ENCODE data around the gene SASH1.

The SASH1 gene

DNA sequence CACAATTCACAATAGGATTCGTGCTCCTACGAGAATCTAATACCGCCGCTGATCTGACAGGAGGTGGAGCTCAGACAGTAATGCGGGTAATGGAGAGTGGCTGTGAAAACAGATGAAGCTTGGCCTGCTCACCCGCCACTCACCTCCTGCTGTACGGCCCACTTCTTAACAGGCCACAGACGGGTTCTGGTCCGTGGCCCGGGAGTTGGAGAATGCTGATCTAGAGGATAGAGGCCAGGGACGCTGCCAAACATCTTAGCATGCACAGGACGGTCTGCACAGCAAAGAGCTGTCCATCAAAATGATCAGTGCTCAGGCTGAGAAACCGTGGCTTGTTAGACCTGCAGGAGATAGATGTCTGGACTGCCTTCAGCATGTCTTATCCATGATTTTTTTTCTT lies 186.4 kb downstream of the SASH1 start:
- no peak for DNase-seq

DNA sequence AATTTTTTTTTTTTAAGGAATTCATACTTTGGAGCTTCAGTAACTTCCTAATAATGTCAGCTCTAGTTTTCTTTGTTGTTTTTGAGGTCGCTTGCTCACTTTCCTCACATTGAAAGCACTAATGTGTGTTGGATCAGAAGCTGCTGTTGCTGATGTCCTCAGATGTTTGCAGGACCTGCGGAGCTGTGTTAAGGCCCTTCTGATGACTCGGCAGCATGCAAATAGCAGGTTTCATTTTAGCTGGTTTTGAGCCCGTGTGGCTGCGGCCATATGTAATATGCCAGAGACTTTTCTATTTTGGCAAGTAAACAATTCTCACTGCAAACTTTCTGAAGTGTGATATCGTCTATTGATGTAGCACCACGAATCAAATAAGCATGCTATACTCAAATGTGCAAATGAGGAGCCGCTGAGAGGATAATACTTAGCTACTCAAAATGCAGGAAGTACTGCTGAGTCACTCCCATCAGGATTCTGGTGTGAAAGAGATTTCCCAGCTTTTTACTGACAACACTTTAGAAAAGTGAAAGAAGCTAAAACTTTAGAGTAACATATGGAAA lies 187.8 kb downstream of the SASH1 start:
- no peak for DNase-seq

GRCh38 chr6:148530976-148531375 lies 188.3 kb downstream of the SASH1 start:
- no peak for DNase-seq

GRCh38 chr6:148532698-148533097 lies 190.1 kb downstream of the SASH1 start:
- DNase-seq = no peak

DNA sequence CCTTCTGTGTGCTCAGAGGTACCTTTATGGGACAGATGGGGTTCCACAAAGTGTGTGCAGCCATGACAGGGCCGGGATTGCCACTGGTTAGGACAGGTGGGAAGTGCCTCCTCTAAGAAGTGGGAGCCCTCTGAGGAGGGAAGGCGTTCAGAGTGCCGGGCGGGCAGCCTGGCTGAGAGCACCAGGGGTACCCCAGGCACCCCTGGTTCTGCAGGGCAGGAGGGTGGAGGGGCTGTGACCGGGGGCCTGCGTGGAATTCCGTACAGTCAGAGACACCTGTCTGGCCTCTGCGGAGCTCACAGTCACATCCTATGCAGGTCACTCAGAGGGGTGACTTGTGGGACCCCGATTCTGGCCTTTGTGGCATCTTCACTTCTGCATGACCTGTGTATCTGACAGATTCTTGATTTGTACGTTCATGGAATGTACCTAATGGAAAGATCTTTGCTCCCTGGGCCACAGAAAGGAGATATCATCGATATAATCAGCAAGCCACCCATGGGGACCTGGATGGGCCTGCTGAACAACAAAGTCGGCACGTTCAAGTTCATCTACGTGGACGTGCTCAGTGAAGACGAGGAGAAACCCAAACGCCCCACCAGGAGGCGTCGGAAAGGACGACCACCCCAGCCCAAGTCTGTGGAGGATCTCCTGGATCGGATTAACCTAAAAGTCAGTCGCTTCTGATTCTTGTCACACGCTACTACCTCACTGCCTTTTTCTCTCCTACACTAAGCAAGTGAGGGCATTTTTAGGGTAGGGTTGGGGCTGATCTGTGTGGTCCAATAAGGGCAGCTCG lies 190.9 kb downstream of the SASH1 start:
- DNase-seq = no peak

DNA sequence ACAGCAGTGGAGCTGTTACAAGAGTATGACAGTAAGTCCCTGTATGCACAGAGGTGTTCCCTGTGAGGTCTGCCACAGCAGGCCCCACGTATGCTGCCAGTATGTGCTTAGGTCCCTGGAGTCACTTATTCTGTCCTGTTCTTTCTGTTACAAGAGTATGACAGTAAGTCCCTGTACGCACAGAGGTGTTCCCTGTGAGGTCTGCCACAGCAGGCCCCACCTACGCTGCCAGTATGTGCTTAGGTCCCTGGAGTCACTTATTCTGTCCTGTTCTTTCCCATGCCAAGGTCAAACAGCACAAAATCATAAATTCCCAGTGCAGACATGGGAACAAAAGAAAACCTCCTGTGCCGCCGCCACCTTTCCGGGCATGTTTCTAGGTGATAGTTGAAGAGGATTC lies 192.2 kb downstream of the SASH1 start:
- DNase-seq = no peak

DNA sequence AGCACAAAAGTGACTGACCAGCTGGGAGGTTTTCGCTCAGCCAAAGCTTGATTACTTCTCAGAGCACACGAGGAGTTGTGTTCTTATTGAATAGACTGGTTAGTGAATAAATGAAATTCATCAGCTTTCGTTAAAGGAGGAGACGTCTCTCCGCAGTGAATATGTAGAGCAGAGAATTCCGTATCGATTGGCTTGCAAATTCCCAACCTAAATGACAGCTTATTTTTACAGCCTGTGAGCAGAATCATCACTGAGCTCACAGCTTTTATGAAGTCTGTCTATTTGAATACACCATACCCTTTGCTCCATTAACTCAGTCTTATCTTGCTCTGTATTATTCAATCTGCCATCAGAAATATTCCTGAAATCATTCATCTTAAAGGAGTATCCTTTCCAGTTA lies 192.7 kb downstream of the SASH1 start:
- no peak for DNase-seq

DNA sequence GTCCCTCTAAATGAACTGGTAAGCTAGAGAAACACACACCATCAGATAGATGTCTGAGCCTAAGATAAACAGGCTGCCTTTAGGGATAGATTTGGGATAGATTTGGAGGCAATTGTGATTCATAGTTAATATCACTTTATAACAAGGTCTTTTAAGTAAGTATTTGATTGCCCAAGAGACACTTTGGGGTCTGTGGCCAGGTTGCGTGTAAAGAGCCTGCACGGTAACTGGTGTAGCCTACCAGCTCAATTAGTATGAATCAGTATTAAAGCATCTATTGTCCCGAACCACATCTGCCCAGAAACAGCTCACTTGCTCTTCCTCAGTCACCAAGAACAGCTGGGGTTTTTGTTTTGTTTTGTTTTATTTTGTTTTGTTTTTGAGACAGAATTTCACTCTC lies 193.3 kb downstream of the SASH1 start:
- no peak for DNase-seq

- DNase-seq = no peak
Measured at GRCh38 chr6:148538261-148539190, 195.9 kb downstream of the SASH1 start.

DNA sequence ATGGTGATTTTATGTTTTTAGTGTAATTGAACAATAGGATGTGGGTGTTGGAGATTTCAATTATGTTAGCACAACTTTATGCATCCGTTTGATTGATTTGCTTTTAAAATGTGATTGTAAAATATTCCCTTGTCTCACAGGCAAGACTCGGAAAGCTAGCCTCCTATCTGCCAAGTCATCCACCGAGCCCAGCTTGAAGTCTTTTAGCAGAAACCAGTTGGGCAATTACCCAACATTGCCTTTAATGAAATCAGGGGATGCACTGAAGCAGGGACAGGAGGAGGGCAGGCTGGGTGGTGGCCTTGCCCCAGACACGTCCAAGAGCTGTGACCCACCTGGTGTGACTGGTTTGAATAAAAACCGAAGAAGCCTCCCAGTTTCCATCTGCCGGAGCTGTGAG lies 200.9 kb downstream of the SASH1 start:
- DNase-seq = no peak

DNA sequence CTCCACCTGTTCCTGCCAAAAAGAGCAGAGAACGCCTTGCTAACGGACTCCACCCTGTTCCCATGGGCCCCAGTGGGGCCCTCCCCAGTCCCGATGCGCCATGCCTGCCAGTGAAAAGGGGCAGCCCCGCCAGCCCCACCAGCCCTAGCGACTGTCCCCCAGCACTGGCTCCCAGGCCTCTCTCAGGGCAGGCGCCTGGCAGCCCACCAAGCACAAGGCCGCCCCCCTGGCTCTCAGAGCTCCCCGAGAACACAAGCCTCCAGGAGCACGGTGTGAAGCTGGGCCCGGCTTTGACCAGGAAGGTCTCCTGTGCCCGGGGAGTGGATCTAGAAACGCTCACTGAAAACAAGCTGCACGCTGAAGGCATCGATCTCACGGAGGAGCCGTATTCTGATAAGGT lies 201.8 kb downstream of the SASH1 start:
- no peak for DNase-seq

GRCh38 chr6:148545901-148546300 lies 203.3 kb downstream of the SASH1 start:
- DNase-seq = no peak

DNA sequence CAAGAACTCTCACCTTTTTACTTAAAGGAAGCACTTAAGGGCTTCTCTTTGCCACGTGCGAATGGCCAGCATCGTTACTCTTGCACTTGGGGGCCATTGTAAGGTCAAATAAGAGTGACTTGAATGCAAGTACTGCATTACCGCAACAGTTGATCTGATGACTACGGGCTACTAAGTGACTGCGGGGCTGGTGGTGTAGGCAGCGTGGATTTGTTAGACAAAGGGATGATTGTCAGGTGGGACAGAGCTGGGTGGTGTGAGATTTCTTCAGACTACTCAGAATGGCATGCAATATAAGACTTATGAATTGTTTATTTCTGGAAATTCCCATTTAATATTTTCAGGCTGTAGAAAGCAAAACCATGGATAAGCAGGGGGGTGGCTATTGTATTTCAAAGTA lies 204.5 kb downstream of the SASH1 start:
- no peak for DNase-seq

GRCh38 chr6:148548065-148548748 lies 205.6 kb downstream of the SASH1 start:
- DNase-seq = no peak

GRCh38 chr6:148548749-148549140 lies 206.1 kb downstream of the SASH1 start:
- DNase-seq = no peak

DNA sequence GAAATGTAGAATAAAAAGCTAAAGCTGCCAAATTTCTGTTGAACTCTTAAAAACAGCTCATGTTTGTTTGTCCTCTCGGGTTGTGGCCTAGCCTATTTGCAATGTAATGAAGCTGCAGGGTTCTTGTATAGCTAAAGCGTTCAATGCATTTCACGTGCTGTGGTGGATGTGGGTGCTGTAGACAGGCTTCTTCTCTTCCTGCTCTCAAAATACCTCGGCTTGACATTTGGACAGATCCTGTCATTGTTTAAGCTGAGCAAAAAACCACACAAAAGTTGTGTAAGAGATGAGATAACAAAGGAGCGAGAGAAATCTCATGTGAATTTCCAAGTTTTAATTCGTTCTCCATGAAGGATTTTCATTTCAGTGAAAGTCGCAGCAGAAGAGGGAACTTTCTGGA lies 207.9 kb downstream of the SASH1 start:
- DNase-seq = no peak

DNA sequence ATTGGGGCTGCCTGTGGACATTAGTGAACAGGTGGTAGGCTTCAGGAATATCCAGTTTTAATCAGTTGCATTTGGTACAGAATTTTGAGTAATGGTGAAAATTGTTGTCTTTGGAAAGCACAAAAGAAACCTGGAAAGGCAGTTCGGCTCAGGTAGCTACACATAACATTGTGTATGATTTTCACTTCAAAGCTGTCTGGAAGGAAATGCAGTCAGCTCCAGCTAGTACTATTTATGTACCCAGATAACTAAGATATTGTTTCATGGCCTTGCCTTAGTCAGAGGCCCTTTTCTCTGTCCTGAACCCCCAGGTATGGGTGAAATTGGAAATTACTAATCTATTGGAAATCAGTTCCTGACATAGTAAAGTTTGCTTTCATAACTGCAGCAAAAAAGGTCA lies 208.6 kb downstream of the SASH1 start:
- no peak for DNase-seq

DNA sequence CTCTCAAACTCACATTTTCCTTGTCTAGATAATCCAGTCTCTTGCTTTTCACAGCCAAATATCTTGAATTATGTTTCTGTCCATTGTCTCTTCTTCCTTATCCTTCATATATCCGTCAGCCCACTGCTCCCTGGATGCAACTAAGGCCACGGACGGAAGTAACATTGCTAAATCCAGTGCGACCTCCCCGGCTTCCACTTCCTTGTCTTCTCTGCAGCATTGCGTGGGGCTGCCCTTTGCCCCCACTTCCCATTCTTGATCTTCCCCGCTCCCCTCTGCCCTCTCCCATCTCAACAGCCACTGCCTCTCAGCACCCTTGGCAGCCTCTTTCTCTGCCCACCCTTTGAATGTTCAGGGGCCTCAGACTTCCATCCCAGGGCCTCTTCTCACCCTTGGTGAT lies 213.8 kb downstream of the SASH1 start:
- DNase-seq = no peak

DNA sequence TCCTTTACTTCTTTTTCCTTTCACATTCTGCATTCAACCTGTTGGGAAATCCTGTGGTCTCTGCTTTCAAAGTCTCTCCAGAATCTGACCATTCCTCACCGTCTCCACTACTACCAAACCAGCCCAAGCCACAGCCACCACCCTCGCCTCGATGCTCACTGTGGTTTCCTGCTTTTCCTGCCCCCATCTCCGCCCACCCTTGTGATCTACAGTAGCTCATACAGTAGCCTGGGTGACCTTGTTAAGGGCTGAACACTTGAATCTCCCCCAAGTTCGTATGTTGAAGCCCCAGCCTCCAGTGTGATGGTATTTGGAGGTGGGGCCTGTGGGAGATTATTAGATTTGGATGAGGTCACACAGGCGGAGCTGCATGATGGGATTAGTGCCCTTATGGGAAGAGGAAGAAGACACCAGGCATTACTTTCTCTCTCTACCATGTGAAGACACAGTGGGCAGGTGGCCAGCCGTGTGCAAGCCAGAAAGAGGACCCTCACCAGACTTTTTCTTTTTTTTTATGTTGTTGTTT lies 215.2 kb downstream of the SASH1 start:
- DNase-seq = no peak

GRCh38 chr6:148559848-148560433 lies 217.3 kb downstream of the SASH1 start:
- DNase-seq = peak; percentile 40 to 52 (median 46)

DNA sequence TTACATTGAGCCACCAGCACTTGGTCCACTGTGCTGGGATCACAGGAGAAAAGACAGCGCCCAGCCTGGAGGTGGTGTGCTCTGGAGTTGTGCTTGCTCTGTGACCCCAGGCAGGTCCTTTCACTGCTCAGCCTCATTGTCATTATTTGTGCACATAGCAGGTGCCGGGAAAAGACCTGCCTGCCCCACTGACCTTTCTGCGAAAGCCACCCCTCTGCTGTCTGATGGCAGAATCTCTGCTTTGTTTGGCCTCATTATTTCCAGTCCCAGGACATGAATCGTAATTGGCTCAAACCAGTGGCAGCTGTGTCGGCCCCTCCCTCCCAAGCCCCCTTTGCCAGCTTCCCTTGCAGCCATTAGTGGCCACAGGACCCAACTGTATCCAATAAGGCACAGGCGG lies 219.0 kb downstream of the SASH1 start:
- no peak for DNase-seq

DNA sequence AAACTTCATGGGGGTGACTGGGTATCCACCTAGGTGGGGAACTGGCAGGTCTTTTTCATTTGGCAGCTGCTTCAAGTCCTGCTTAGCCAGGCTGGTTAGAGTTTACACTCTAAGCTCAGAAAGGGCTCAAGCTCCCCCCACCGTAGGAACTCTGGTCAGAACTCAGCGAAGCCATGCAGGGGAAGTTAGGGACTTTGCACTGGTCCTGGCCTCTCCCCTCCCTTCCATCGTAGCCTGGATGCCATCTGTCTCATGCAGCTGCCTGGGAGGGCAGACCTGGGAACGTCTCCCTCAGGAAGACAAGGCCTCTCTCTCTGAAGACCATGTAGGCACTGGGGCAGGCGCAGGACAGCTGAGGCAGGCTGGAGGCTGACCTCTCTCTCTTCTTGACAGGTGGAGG lies 220.4 kb downstream of the SASH1 start:
- DNase-seq = no peak
